HCT116 (cell line): ENCODE measurements around the gene PRRC2C. TPM values are rescaled to one million over a fixed set of nuclear protein-coding genes. Genes with fewer than 3 reads are reported as not detected.

ENCODE experiments used
- ATAC-seq: fragments of 200-7000 bp; cut with Tn5 transposase; 2 replicates; pipeline ENCODE4 v1.9.1; 2020; ENCODE audit warnings: mild to moderate bottlenecking, moderate library complexity
- BruUV-seq: library from RNA; stranded (reverse); fragments of 400-500 nt; replicated peaks from 2 replicates; lab custom pipeline; 2021; lab: Mats Ljungman, UMichigan
- CTCF ChIA-PET: fragments of 300-600 bp; sonication (Branson Sonifier 250); formaldehyde crosslinking; loops from one replicate; lab custom pipeline; 2021; ENCODE audit warnings: antibody characterized with exemption; lab: Charles Lee
- POLR2A ChIA-PET: fragments of 300-600, 350-600 bp; sonication (Branson Sonifier 250); formaldehyde crosslinking; loops from one replicate; lab custom pipeline; 2021; ENCODE audit warnings: antibody characterized with exemption; lab: Charles Lee
- RAD21 ChIA-PET, 2 experiments: fragments of 300-600 bp; sonication (Branson Sonifier 250); formaldehyde crosslinking; loops; one replicate each; lab custom pipeline; 2023; ENCODE audit warnings: low total read pairs in 2 of 2; ENCODE audit not compliant: uncharacterized antibody in 2 of 2, unreplicated experiment in 2 of 2, low non-redundant PET in 1 of 2; lab: Charles Lee
- DNase-seq: peaks from one replicate; pipeline ENCODE4 v3.0.0-alpha.2; 2010; ENCODE audit warnings: low read depth, low spot score
- H2AFZ ChIP-seq: fragments of 200-600 bp; shearing (Covaris generic), sonication (generic); 2 replicates; pipeline ENCODE4 v1.6.1; 2017; ENCODE audit warnings: low read depth, mixed run types, mixed read lengths, antibody characterized with exemption, low read length; ENCODE audit not compliant: poor library complexity, severe bottlenecking
- H3K27ac ChIP-seq: 2 replicates; pipeline ENCODE4 v1.5.1; 2012; ENCODE audit warnings: low read depth, low read length
- H3K27me3 ChIP-seq: fragments of 200-600 bp; sonication (generic); 2 replicates; pipeline ENCODE4 v1.6.1; 2016; ENCODE audit warnings: mixed run types, low read length, mixed read lengths; ENCODE audit not compliant: insufficient read depth
- H3K36me3 ChIP-seq, 2 experiments: fragments of 200-500 bp in 1 of 2; fragments of 200-600 bp in 1 of 2; sonication (Bioruptor generic) in 1 of 2; sonication (generic) in 1 of 2; 2 replicates each; pipeline versions ENCODE4 v1.5.1 to v1.6.1; 2014 to 2016; ENCODE audit warnings: low read length in 2 of 2, inconsistent platforms in 1 of 2, mixed read lengths in 1 of 2, mixed run types in 1 of 2; ENCODE audit not compliant: insufficient read depth in 2 of 2, control insufficient read depth in 1 of 2
- H3K4me1 ChIP-seq, 2 experiments: fragments of 200-600 bp in 1 of 2; sonication (generic) in 1 of 2; 2 replicates each; pipeline versions ENCODE4 v1.5.1 to v1.6.1; 2012 to 2017; ENCODE audit warnings: low read length in 2 of 2, inconsistent platforms in 1 of 2, mild to moderate bottlenecking in 1 of 2, mixed read lengths in 1 of 2, mixed run types in 1 of 2, moderate library complexity in 1 of 2; ENCODE audit not compliant: insufficient read depth in 2 of 2, control insufficient read depth in 1 of 2
- H3K4me2 ChIP-seq: fragments of 200-600 bp; sonication (generic); 2 replicates; pipeline ENCODE4 v1.6.1; 2017; ENCODE audit warnings: mixed run types, low read length, mixed read lengths
- H3K4me3 ChIP-seq, 2 experiments: fragments of 200-600 bp in 1 of 2; sonication (generic) in 1 of 2; replicated peaks in 1 of 2; 2 replicates each; pipeline ENCODE4 v1.5.1; 2011 to 2016; ENCODE audit warnings: low read length in 2 of 2, control low read depth in 1 of 2, low read depth in 1 of 2, mild to moderate bottlenecking in 1 of 2, mixed read lengths in 1 of 2, mixed run types in 1 of 2
- H3K79me2 ChIP-seq: fragments of 200-600 bp; sonication (generic); 2 replicates; pipeline ENCODE4 v1.6.1; 2017; ENCODE audit warnings: mild to moderate bottlenecking, mixed run types, low read length, moderate library complexity, mixed read lengths; ENCODE audit not compliant: insufficient read depth
- H3K9ac ChIP-seq: fragments of 200-600 bp; sonication (generic); 2 replicates; pipeline ENCODE4 v1.6.1; 2016; ENCODE audit warnings: low read length, mixed read lengths
- H3K9me2 ChIP-seq: fragments of 200-600 bp; sonication (generic), shearing (Covaris generic); 2 replicates; pipeline ENCODE4 v1.6.1; 2017; ENCODE audit warnings: mixed run types, mild to moderate bottlenecking, moderate library complexity; ENCODE audit not compliant: insufficient read depth
- H3K9me3 ChIP-seq, 2 experiments: fragments of 200-500 bp in 1 of 2; fragments of 200-600 bp in 1 of 2; sonication (Bioruptor generic) in 1 of 2; sonication (generic) in 1 of 2; 2 replicates each; pipeline ENCODE4 v1.6.1; 2014 to 2017; ENCODE audit warnings: low read length in 2 of 2, mixed read lengths in 2 of 2, inconsistent platforms in 1 of 2, low read depth in 1 of 2, mild to moderate bottlenecking in 1 of 2, mixed run types in 1 of 2, moderate library complexity in 1 of 2; ENCODE audit not compliant: control insufficient read depth in 1 of 2, insufficient read depth in 1 of 2
- H4K20me1 ChIP-seq: fragments of 200-600 bp; sonication (generic), shearing (Covaris generic); 2 replicates; pipeline ENCODE4 v1.6.1; 2017; ENCODE audit warnings: mixed run types, mild to moderate bottlenecking, moderate library complexity; ENCODE audit not compliant: insufficient read depth
- ATF3 ChIP-seq: IDR thresholded peaks from 2 replicates; pipeline ENCODE4 v1.6.1; 2012
- EZH2 ChIP-seq: fragments of 200-600 bp; sonication (generic); IDR thresholded peaks from 2 replicates; pipeline ENCODE4 v1.6.1; 2017; ENCODE audit warnings: antibody characterized with exemption, mixed run types
- JUND ChIP-seq: IDR thresholded peaks from 2 replicates; pipeline ENCODE4 v1.6.1; 2012
- MAX ChIP-seq: IDR thresholded peaks from 2 replicates; pipeline ENCODE4 v1.6.1; 2012
- POLR2AphosphoS5 ChIP-seq: IDR thresholded peaks from 2 replicates; pipeline ENCODE4 v1.6.1; 2011; ENCODE audit warnings: mild to moderate bottlenecking, low read depth, low read length, moderate library complexity
- SP1 ChIP-seq: IDR thresholded peaks from 2 replicates; pipeline ENCODE4 v1.6.1; 2012; ENCODE audit warnings: low read depth
- ZBTB33 ChIP-seq: IDR thresholded peaks from 2 replicates; pipeline ENCODE4 v1.6.1; 2011; ENCODE audit warnings: mild to moderate bottlenecking, low read length, moderate library complexity; ENCODE audit not compliant: insufficient replicate concordance; ENCODE audit errors: extremely low read depth
- ZNF274 ChIP-seq: fragments of 200-500 bp; sonication (Bioruptor generic); IDR thresholded peaks from 2 replicates; pipeline ENCODE4 v1.6.1; 2014; ENCODE audit warnings: mild to moderate bottlenecking, low read depth, low read length, inconsistent platforms
- intact Hi-C: fragments of 100-400 bp; cut with micrococcal nuclease; formaldehyde crosslinking; loops from 2 replicates; pipeline ENCODE4 v1.10.0; 2022
- total RNA-seq: library from RNA; stranded (reverse); gene quantifications from one replicate; pipeline ENCODE4 v1.2.1, GENCODE V29; 2021; ENCODE audit not compliant: unreplicated experiment

Gene PRRC2C
- total RNA-seq, 1 experiment from 2014 or later: 154 TPM

- intact Hi-C loops: no loop called here
- no TSS peak for BruUV-seq
- CTCF ChIA-PET: no interaction called here
- H3K9me2 ChIP-seq: no peaks in the 10 kb centered on the region
- no peak for ATAC-seq
- TF ChIP-seq MAX (no peak), ZBTB33 (no peak), ZNF274 (no peak)
- TF ChIP-seq, all 23 proteins: peak for 0
- ChIA-PET POLR2A (no interaction called here), RAD21 (no interaction called here)
- H3K79me2 ChIP-seq: peaks cover 100% of the 10 kb centered on the region
- H2AFZ ChIP-seq: no peak overlapping the region
- H3K9ac ChIP-seq: no peak overlapping the region
- no peaks in the 10 kb centered on the region for H3K9me3 ChIP-seq
- peaks cover 2 to 9% of the 10 kb centered on the region in 2 experiments; a peak in 1 of 4 replicates for H3K36me3 ChIP-seq
- no peaks in the 10 kb centered on the region for H3K4me1 ChIP-seq
- H4K20me1 ChIP-seq: peaks cover 77% of the 10 kb centered on the region
- H3K4me3 ChIP-seq: no peak overlapping the region
- DNase-seq: no peak
- no peak overlapping the region for H3K27ac ChIP-seq
- H3K4me2 ChIP-seq: no peak overlapping the region
- no peaks in the 10 kb centered on the region for H3K27me3 ChIP-seq
Measured at GRCh38 chr1:171509191-171509590, 23.9 kb downstream of the PRRC2C start.

GRCh38 chr1:171513743-171514142 is 28.4 kb downstream of the PRRC2C start:
- POLR2A ChIA-PET: no interaction called here

More at GRCh38 chr1:171513743-171514142, 28.4 kb downstream of the PRRC2C start:
- Histone ChIP-seq H3K4me3 (no peak overlapping the region), H3K4me2 (no peak overlapping the region), H3K79me2 (peaks cover 98% of the 10 kb centered on the region), H3K27ac (no peak overlapping the region), H3K4me1 (no peaks in the 10 kb centered on the region), H3K27me3 (no peaks in the 10 kb centered on the region), H3K9ac (no peak overlapping the region), H4K20me1 (peaks cover 55% of the 10 kb centered on the region; the same call in 1 of the 2 replicates), H3K36me3 (peaks cover 31 to 41% of the 10 kb centered on the region in 2 experiments), H2AFZ (no peak overlapping the region), H3K9me2 (no peaks in the 10 kb centered on the region), H3K9me3 (no peaks in the 10 kb centered on the region)
- no peak for DNase-seq
- ATAC-seq: no peak
- TF ChIP-seq SP1 (no peak), ATF3 (no peak), POLR2AphosphoS5 (no peak), ZNF274 (no peak), EZH2 (no peak), JUND (no peak)
- RAD21 ChIA-PET: no interaction called here
- BruUV-seq: no TSS peak
- CTCF ChIA-PET: no interaction called here
- intact Hi-C loops: no loop called here
